Psoas muscle (tissue), 8 donors: ENCODE results near the gene CYBA. TPM values are rescaled to one million over a fixed set of nuclear protein-coding genes. Genes with fewer than 3 reads are reported as not detected.

ENCODE experiments used
- ATAC-seq, 4 donors: fragments of 200-7000 bp; cut with Tn5 transposase; one replicate each; pipeline ENCODE4 v1.9.1; 2020; ENCODE audit warnings: moderate library complexity in 3 of 4, mild to moderate bottlenecking in 2 of 4
- DNase-seq, 2 donors: peaks; one replicate each; pipeline ENCODE4 v3.0.0-alpha.2; 2020
- H3K27ac ChIP-seq: fragments of 200-600 bp; one replicate; pipeline ENCODE4 v1.8.0; 2022
- H3K27me3 ChIP-seq, 3 donors: fragments of 200-600 bp in 1 of 3; one replicate each; pipeline versions ENCODE4 v1.6.1 to v1.8.0; 2013 to 2022; ENCODE audit warnings: low read length in 2 of 3, mild to moderate bottlenecking in 2 of 3, moderate library complexity in 1 of 3; ENCODE audit not compliant: insufficient read depth in 3 of 3
- H3K36me3 ChIP-seq, 2 donors: fragments of 200-600 bp in 1 of 2; one replicate each; pipeline versions ENCODE4 v1.6.1 to v1.8.0; 2013 to 2022; ENCODE audit warnings: low read depth in 1 of 2, mild to moderate bottlenecking in 1 of 2, moderate library complexity in 1 of 2; ENCODE audit not compliant: insufficient read depth in 1 of 2
- H3K4me1 ChIP-seq: fragments of 200-600 bp; one replicate; pipeline ENCODE4 v1.8.0; 2022
- H3K4me3 ChIP-seq: fragments of 200-600 bp; one replicate; pipeline ENCODE4 v1.8.0; 2022; ENCODE audit warnings: mild to moderate bottlenecking
- H3K9me3 ChIP-seq: fragments of 200-600 bp; one replicate; pipeline ENCODE4 v1.8.0; 2022
- CTCF ChIP-seq: fragments of 200-600 bp; IDR thresholded peaks from one replicate; pipeline ENCODE4 v1.8.0; 2022; ENCODE audit warnings: antibody characterized with exemption
- WGBS, 3 donors: extraction: QIAGEN DNeasy Blood & Tissue Kit; methylation state at CpG; one replicate each; pipeline versions ENCODE4 v1.1.6 to v1.1.7; 2013; 5-methylcytosine and 5-hydroxymethylcytosine counted together
- intact Hi-C, 2 donors: fragments of 100-400 bp; cut with DNase I; formaldehyde crosslinking; loops; one replicate each; pipeline versions ENCODE4 v1.11.0 to v1.14.2; 2022
- polyA plus RNA-seq, 3 donors: library from polyadenylated mRNA; stranded (reverse); fragments of 200-250 nt; gene quantifications; one replicate each; pipeline ENCODE4 v1.2.3, GENCODE V29; 2013
- total RNA-seq, 4 donors: library from RNA; stranded (reverse); fragmentation: NEBNext Ultra II Directional in 2 of 4; extraction: Animal tissue kit (Norgen Biotek cat#: 25700) in 2 of 4; gene quantifications; one replicate each; pipeline versions ENCODE4 v1.2.1 to v1.2.4, GENCODE V29; 2021 to 2023
- donor health status: healthy with polysubstance abuse.
- donor health status: DM: no; HTN: no; CAD: no; lungs with moderate emphysema.
- donor health status: Bipolar disorder and iron deficiency.
- donor health status: healthy.
- donor health status: DM: yes; HTN: yes; CAD: no.
- donor health status: DM: no; HTN: no; CAD: no.
- donor health status: DM: no; HTN: no; CAD: no.
- donor health status: DM: yes; HTN: yes; CAD: no.

Gene CYBA
- total and polyA plus RNA-seq, 7 donors = 9.1 to 28.0 (median 19.4) TPM

DNA sequence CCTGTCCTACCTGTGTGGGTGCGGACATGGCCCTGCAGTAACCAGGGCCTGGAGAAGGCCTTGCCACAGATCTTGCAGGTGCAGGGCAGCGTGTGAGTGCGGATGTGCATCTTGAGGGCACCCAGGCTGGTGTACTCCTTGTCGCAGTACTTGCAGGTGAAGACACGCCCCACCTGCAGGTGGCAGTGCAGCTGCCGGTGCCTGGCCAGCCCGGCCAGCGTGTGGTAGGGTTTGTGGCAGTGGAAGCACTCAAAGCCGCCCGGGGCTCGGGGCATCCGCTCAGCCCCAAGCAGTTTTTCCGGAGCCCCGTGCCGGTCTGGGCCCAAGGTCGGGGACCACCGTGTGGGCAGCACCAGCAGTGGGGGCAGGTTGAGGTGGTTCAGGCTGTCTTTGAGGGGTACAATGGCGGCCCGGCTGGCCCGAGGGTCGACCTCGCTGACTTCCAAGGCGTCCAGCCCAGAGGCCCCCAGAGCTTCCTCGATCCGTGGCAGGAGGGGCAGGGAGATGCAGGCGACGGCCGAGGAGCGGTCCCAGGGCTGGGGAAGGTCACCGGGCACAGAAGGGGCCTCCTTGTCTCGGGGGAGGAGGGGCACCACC lies 30.3 kb upstream of the CYBA start:
- intact Hi-C loops = no loop called here
- WGBS, 3 donors = 55 to 62% (median 59%) methylated on average over 31 of the region's 31 CpGs
- H3K36me3 ChIP-seq = no peaks in the 10 kb centered on the region
- H3K9me3 ChIP-seq = no peaks in the 10 kb centered on the region
- H3K27me3 ChIP-seq = peaks cover 0 to 4% (median 0%) of the 10 kb centered on the region in 3 donors
- H3K27ac ChIP-seq = no peak overlapping the region
- DNase-seq (peak in 1 of 2 donors; percentile 70), ATAC-seq (peak; percentile 26 to 44 (median 30))
- H3K4me1 ChIP-seq = peaks cover 38% of the 10 kb centered on the region
- no peak overlapping the region for H3K4me3 ChIP-seq
- TF ChIP-seq CTCF = peak; percentile 46

DNA sequence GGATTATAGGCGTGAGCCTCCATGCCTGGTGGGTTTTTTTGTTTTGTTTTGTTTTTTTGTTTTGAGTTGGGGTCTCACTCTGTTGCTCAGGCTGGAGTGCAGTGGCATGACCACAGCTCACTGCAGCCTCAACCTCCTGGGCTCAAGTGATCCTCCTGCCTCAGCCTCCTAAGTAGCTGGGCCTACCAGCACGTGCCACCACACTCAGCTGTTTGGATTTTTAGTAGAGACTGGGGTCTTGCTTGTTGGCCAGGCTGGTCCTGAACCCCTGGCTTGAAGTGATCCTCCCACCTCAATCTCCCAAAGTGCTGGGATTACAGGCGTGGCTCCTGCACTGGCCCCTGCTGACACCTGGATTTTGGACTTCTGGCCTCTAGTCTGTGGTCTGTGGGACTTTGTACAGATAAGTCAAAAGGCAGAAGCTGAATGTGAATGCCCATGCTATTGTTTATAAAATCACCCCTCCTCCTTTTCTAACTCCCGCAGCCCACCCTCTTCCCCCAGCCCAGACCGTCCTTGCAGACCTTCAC lies 29.8 kb upstream of the CYBA start:
- 85 to 94% (median 86%) methylated on average over 5 of the region's 5 CpGs for WGBS, 3 donors
- Histone ChIP-seq H3K27ac (no peak overlapping the region), H3K36me3 (no peaks in the 10 kb centered on the region), H3K4me1 (peaks cover 40% of the 10 kb centered on the region), H3K27me3 (peaks cover 0 to 4% (median 0%) of the 10 kb centered on the region in 3 donors), H3K9me3 (no peaks in the 10 kb centered on the region), H3K4me3 (no peak overlapping the region)
- no peak for DNase-seq
- ATAC-seq = no peak
- intact Hi-C loops = no loop called here
- no peak for TF ChIP-seq CTCF

DNA sequence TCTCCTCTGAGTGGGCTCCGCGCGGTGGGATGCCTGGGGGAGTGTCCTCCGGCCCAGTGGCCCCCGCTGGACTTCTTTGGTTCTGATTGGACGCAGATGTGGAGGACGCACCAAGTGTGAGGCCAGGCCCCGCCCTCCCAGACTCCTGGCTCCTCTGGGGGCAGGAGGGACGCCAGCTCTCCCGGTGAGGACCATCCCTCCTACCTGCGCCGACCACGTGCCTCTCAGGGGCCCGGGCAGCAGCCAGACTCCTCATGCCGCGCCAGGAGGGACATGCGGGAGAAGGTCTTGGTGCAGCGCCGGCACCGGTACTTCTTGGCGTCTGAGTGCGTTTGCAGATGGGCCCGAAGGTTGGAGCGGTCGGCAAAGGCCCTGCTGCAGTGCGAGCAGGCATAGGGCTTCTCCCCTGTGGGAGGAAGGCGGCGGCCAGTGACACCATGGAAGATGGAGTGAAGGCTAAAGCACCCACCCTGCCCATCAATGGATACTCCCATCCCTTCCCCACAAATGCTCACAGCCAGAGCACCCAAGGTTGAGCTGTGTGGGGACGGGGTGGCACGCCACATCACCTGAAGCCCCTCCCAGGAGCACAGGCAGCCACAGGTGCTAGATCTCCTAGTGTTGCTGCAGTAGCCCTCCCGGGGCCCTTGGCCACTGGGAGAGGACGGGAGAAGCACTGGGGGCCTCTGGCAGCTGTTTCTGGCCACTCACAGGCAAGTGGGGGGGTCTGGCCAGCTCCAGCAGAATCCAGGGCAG lies 27.5 kb upstream of the CYBA start:
- 50 to 76% (median 52%) methylated on average over 32 of the region's 32 CpGs for WGBS, 3 donors
- no peak for TF ChIP-seq CTCF
- peaks cover 0 to 4% (median 0%) of the 10 kb centered on the region in 3 donors for H3K27me3 ChIP-seq
- DNase-seq = no peak
- no peak for ATAC-seq
- H3K4me3 ChIP-seq = no peak overlapping the region
- no peak overlapping the region for H3K27ac ChIP-seq
- H3K36me3 ChIP-seq = no peaks in the 10 kb centered on the region
- peaks cover 45% of the 10 kb centered on the region for H3K4me1 ChIP-seq
- H3K9me3 ChIP-seq = no peaks in the 10 kb centered on the region
- intact Hi-C loops = no loop called here

DNA sequence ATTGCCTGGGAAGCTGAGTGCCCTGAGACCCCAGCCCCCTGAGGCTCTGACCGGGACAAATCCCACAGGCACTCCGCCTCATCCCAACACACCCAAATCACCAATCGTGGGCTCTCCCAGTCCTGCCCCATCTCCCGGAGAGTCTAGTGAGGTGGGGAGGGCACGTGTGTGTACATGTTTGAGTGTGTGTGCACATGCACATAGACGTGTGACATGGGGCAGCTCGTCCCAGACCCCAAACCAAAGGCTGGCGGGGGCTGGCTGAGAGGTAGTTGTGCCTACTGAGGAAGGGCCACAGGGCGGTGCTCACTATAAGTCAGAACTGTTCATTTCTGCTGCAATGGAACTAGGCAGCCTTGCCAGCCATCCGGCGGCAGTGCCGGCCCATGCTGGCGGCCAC lies 26.9 kb upstream of the CYBA start:
- peaks cover 52% of the 10 kb centered on the region for H3K4me1 ChIP-seq

More for the DNA sequence above, 26.9 kb upstream of the CYBA start:
- H3K27ac ChIP-seq = no peak overlapping the region
- no peaks in the 10 kb centered on the region for H3K36me3 ChIP-seq
- intact Hi-C loops = no loop called here
- no peak for DNase-seq
- peaks cover 0 to 4% (median 0%) of the 10 kb centered on the region in 3 donors for H3K27me3 ChIP-seq
- TF ChIP-seq CTCF = no peak
- H3K9me3 ChIP-seq = no peaks in the 10 kb centered on the region
- 50 to 66% (median 54%) methylated on average over 12 to 13 of the region's 13 CpGs for WGBS, 3 donors
- ATAC-seq = no peak
- no peak overlapping the region for H3K4me3 ChIP-seq
